Psoas muscle (tissue), 8 donors: ENCODE data around the gene CNTN6. TPM values are rescaled to one million over a fixed set of nuclear protein-coding genes. Genes with fewer than 3 reads are reported as not detected.

ENCODE experiments used
- ATAC-seq, 4 donors: fragments of 200-7000 bp; cut with Tn5 transposase; one replicate each; pipeline ENCODE4 v1.9.1; 2020; ENCODE audit warnings: moderate library complexity in 3 of 4, mild to moderate bottlenecking in 2 of 4
- DNase-seq, 2 donors: peaks; one replicate each; pipeline ENCODE4 v3.0.0-alpha.2; 2020
- H3K27ac ChIP-seq: fragments of 200-600 bp; one replicate; pipeline ENCODE4 v1.8.0; 2022
- H3K27me3 ChIP-seq, 3 donors: fragments of 200-600 bp in 1 of 3; one replicate each; pipeline versions ENCODE4 v1.6.1 to v1.8.0; 2013 to 2022; ENCODE audit warnings: low read length in 2 of 3, mild to moderate bottlenecking in 2 of 3, moderate library complexity in 1 of 3; ENCODE audit not compliant: insufficient read depth in 3 of 3
- H3K36me3 ChIP-seq, 2 donors: fragments of 200-600 bp in 1 of 2; one replicate each; pipeline versions ENCODE4 v1.6.1 to v1.8.0; 2013 to 2022; ENCODE audit warnings: low read depth in 1 of 2, mild to moderate bottlenecking in 1 of 2, moderate library complexity in 1 of 2; ENCODE audit not compliant: insufficient read depth in 1 of 2
- H3K4me1 ChIP-seq: fragments of 200-600 bp; one replicate; pipeline ENCODE4 v1.8.0; 2022
- H3K4me3 ChIP-seq: fragments of 200-600 bp; one replicate; pipeline ENCODE4 v1.8.0; 2022; ENCODE audit warnings: mild to moderate bottlenecking
- H3K9me3 ChIP-seq: fragments of 200-600 bp; one replicate; pipeline ENCODE4 v1.8.0; 2022
- WGBS, 3 donors: extraction: QIAGEN DNeasy Blood & Tissue Kit; methylation state at CpG; one replicate each; pipeline versions ENCODE4 v1.1.6 to v1.1.7; 2013; 5-methylcytosine and 5-hydroxymethylcytosine counted together
- intact Hi-C, 2 donors: fragments of 100-400 bp; cut with DNase I; formaldehyde crosslinking; loops; one replicate each; pipeline versions ENCODE4 v1.11.0 to v1.14.2; 2022
- polyA plus RNA-seq, 3 donors: library from polyadenylated mRNA; stranded (reverse); fragments of 200-250 nt; gene quantifications; one replicate each; pipeline ENCODE4 v1.2.3, GENCODE V29; 2013
- total RNA-seq, 4 donors: library from RNA; stranded (reverse); fragmentation: NEBNext Ultra II Directional in 2 of 4; extraction: Animal tissue kit (Norgen Biotek cat#: 25700) in 2 of 4; gene quantifications; one replicate each; pipeline versions ENCODE4 v1.2.1 to v1.2.4, GENCODE V29; 2021 to 2023
- TF ChIP-seq, protein P1 (sequence below): fragments of 200-600 bp; IDR thresholded peaks from one replicate; pipeline ENCODE4 v1.8.0; 2022; ENCODE audit warnings: antibody characterized with exemption
- donor health status: healthy with polysubstance abuse.
- donor health status: DM: no; HTN: no; CAD: no; lungs with moderate emphysema.
- donor health status: Bipolar disorder and iron deficiency.
- donor health status: healthy.
- donor health status: DM: yes; HTN: yes; CAD: no.
- donor health status: DM: no; HTN: no; CAD: no.
- donor health status: DM: no; HTN: no; CAD: no.
- donor health status: DM: yes; HTN: yes; CAD: no.

CNTN6 gene
- total and polyA plus RNA-seq, 7 donors, result 0.10 TPM; not detected in 6

DNA sequence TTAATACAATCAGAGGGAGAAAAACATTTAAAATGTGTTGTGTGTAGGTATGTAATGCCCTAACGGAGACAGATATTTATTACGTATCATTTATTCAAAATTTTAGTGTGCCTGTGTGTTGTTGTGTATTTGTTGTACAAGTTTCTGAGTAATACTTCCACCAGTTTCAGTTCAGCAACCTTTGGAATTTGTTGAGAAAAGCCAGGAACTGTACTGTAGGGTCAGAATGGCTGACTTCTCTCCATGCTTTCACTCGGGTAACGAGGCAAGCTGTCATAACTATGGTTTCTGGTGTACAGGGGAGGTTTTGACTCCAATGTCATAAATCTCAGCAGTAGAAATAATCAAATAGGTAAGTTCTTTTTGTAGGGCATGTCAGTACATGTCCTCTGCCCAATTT, 23.8 kb upstream of the CNTN6 start:
- Histone ChIP-seq H3K4me3 (no peak overlapping the region), H3K36me3 (no peaks in the 10 kb centered on the region), H3K4me1 (no peaks in the 10 kb centered on the region), H3K9me3 (no peaks in the 10 kb centered on the region), H3K27me3 (no peaks in the 10 kb centered on the region), H3K27ac (no peak overlapping the region)
- TF ChIP-seq, protein P1, sequence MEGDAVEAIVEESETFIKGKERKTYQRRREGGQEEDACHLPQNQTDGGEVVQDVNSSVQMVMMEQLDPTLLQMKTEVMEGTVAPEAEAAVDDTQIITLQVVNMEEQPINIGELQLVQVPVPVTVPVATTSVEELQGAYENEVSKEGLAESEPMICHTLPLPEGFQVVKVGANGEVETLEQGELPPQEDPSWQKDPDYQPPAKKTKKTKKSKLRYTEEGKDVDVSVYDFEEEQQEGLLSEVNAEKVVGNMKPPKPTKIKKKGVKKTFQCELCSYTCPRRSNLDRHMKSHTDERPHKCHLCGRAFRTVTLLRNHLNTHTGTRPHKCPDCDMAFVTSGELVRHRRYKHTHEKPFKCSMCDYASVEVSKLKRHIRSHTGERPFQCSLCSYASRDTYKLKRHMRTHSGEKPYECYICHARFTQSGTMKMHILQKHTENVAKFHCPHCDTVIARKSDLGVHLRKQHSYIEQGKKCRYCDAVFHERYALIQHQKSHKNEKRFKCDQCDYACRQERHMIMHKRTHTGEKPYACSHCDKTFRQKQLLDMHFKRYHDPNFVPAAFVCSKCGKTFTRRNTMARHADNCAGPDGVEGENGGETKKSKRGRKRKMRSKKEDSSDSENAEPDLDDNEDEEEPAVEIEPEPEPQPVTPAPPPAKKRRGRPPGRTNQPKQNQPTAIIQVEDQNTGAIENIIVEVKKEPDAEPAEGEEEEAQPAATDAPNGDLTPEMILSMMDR, result no peak
- ATAC-seq (no peak), DNase-seq (no peak)
- intact Hi-C loops, result no loop called here
- WGBS, 3 donors, result 62 to 73% (median 64%) methylated on average over 4 of the region's 4 CpGs

DNA sequence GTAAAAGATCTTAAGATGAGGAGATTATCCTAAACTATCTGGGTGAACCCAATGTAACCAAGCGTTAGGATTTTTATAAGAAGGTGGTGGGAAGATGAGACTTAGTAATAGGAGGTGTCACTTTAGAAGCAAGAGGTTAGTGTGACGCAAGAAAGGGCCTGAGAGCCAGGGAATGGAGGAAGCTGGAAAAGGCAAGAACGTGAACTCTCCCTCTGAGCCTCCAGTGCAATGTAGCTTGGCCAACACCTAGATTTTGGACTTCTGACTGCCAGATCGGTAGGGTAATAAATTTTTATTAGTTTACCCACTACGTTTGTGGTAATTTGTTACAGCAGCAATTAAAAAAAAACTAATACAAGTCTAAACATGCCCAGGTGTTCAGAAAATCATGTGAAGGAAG, 20.8 kb upstream of the CNTN6 start:
- intact Hi-C loops, result no loop called here
- no peak for DNase-seq
- Histone ChIP-seq H3K27me3 (no peaks in the 10 kb centered on the region), H3K4me3 (no peak overlapping the region), H3K27ac (no peak overlapping the region), H3K4me1 (no peaks in the 10 kb centered on the region), H3K36me3 (no peaks in the 10 kb centered on the region), H3K9me3 (no peaks in the 10 kb centered on the region)
- TF ChIP-seq, protein P1, result no peak
- whole genome bisulfite sequencing, 3 donors, result 67 to 69% (median 68%) methylated on average over 5 of the region's 5 CpGs
- no peak for ATAC-seq

DNA sequence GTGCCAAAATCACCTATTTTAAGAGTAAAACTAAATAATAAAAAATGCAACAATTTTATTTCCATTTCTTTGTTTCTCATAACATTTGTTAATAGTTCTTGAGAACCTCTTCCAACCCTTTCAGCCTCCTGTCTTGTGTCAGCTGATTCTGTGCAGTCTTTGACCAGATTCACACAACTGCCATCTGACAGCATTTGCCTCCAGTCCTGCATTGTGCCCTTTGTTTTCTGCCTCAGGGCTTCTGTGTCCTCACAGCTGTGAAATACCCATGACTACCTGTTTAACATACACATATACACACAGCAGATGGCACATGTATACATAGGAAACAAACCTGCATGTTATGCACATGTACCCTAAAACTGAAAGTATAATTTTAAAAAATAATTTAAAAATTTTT, 13.2 kb upstream of the CNTN6 start:
- no peaks in the 10 kb centered on the region for H3K4me1 ChIP-seq
- no peaks in the 10 kb centered on the region for H3K27me3 ChIP-seq
- TF ChIP-seq, protein P1, result no peak
- H3K4me3 ChIP-seq, result no peak overlapping the region
- no peak overlapping the region for H3K27ac ChIP-seq
- no peak for ATAC-seq
- H3K9me3 ChIP-seq, result no peaks in the 10 kb centered on the region
- intact Hi-C loops, result no loop called here
- H3K36me3 ChIP-seq, result no peaks in the 10 kb centered on the region
- no peak for DNase-seq

DNA sequence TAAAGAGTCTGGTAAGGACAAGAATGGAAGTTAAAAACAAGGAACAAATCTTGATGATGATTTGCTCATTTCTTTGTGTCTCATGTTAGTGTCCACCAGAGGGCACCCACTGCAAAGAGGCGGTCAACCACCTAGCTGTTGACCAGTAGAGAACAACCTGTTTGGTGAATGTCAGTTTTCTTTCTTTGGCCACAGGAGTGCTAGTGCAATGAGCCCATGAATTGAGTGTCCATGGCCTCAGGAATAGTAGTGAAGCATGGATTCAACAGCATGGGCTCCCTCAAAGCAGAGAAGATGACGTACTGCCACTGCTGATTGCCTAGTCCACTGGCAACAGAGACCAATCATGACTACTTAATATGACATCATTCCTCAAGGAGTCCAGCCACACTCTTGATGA, 10.7 kb upstream of the CNTN6 start:
- DNase-seq (no peak), ATAC-seq (peak in 1 of 4 donors; percentile 46)

DNA sequence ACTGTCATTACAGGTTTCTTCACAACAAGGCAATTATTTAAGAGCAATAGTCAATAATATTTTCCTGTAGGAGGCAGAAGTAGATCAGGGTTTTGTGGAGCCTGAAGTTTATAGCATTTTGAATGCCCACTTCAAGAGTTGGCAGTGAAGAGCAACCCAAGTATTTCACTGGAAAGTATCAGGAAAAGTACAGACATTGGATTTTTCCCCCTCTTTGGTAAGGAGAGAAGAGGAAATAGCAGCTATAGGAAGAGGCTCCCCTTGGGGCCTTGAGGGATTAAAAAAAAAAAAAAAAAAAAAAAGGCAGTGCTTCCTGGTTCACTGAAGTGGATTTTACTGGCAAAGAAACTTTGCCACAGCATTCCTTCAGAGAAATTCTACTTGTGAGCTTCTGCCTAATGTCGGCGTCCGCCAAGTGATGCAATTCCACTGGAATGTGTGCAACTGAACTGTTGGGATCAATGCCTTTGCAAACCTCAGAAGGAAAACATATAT, 5.7 kb upstream of the CNTN6 start:
- H3K4me1 ChIP-seq, result no peaks in the 10 kb centered on the region
- no peak overlapping the region for H3K4me3 ChIP-seq
- intact Hi-C loops, result no loop called here
- ATAC-seq, result no peak
- DNase-seq, result peak; percentile 18 to 61
- H3K9me3 ChIP-seq, result no peaks in the 10 kb centered on the region
- no peak overlapping the region for H3K27ac ChIP-seq
- TF ChIP-seq, protein P1, result no peak
- 7 to 19% (median 8%) methylated on average over 3 of the region's 3 CpGs for WGBS, 3 donors
- H3K36me3 ChIP-seq, result no peaks in the 10 kb centered on the region
- H3K27me3 ChIP-seq, result no peaks in the 10 kb centered on the region

More for the DNA sequence above, 10.7 kb upstream of the CNTN6 start:
- H3K36me3 ChIP-seq, result no peaks in the 10 kb centered on the region
- H3K4me3 ChIP-seq, result no peak overlapping the region
- WGBS, 3 donors, result 53 to 60% (median 54%) methylated on average over 2 of the region's 2 CpGs
- intact Hi-C loops, result no loop called here
- H3K4me1 ChIP-seq, result no peaks in the 10 kb centered on the region
- no peak overlapping the region for H3K27ac ChIP-seq
- TF ChIP-seq, protein P1, result peak; percentile 28
- no peaks in the 10 kb centered on the region for H3K9me3 ChIP-seq
- H3K27me3 ChIP-seq, result no peaks in the 10 kb centered on the region
